Upper lobe of left lung (tissue), 4 donors: ENCODE measurements around the gene CNPY1.

Source experiments
- POLR2A ChIP-seq, 4 donors: fragments of 450-650 bp; IDR thresholded peaks; one replicate each; pipeline ENCODE4 v1.5.1; 2016 to 2017; ENCODE audit warnings: antibody characterized with exemption in 4 of 4, mild to moderate bottlenecking in 2 of 4
- TF ChIP-seq, protein P1 (sequence below), 6 experiments: fragments of 450-650 bp in 4 of 6; fragments of 200-600 bp in 2 of 6; sonication (generic) in 2 of 6; IDR thresholded peaks; one replicate each; pipeline ENCODE4 v1.5.1; 2016 to 2019; ENCODE audit warnings: antibody characterized with exemption in 6 of 6

DNA sequence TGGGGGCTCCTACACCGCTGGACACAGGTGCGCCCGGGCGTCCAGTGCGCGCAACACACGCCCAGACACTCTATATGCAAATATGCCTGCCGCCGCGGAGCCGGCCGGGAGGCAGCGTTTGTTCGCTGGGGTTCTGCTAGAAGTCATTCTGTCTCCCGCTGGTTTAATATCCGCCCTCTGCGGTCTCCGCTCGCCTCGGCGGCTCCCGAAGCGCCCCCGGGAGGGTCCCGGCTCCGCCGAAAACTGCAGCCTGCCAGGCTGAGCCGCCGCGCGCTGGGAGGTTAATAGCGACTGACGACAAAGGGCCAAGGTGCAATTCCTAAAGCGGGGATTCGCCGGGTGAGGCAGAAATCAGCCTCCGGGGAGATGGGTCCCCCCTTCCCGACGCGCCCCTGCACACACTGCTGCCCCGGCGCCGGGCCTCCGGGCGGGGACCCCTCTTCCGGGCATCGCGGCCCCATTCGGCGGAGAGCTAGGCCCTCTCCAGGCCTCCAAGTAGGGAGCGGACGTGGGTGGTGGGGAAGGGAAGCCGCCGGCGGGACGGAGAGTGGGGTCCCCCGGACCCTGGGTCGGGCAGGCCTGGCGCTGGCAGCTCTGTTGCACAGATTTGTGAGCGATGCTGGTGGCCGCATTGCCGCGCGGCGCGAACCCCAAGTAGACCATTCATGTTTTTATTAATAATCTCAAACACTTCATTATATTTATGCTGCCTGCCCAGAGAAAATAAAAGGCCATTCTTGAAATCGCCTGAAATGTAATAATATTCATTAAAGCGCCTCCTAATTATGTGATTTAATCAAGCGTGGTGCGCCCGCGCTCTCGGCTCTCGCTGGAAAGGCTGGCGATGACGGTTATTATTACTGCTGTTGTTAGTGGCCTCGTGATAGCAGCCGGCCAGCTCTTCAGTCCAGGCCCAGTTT, 79.3 kb downstream of the CNPY1 start:
- TF ChIP-seq, protein P1, sequence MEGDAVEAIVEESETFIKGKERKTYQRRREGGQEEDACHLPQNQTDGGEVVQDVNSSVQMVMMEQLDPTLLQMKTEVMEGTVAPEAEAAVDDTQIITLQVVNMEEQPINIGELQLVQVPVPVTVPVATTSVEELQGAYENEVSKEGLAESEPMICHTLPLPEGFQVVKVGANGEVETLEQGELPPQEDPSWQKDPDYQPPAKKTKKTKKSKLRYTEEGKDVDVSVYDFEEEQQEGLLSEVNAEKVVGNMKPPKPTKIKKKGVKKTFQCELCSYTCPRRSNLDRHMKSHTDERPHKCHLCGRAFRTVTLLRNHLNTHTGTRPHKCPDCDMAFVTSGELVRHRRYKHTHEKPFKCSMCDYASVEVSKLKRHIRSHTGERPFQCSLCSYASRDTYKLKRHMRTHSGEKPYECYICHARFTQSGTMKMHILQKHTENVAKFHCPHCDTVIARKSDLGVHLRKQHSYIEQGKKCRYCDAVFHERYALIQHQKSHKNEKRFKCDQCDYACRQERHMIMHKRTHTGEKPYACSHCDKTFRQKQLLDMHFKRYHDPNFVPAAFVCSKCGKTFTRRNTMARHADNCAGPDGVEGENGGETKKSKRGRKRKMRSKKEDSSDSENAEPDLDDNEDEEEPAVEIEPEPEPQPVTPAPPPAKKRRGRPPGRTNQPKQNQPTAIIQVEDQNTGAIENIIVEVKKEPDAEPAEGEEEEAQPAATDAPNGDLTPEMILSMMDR (IDR thresholded peaks at IDR 0.05), result peak in 1 of 6 experiments; percentile 18
- no peak for TF ChIP-seq POLR2A (IDR thresholded peaks at IDR 0.05)
